CD4-positive, alpha-beta T cell treated with Interleukin-1 beta for 1 hour (primary cell): ENCODE measurements around the gene CA5A.
"Not testable (repeated sequence)": the region's sequence is repeated elsewhere in the genome, so short reads cannot be mapped to it uniquely, and the experiment has no call there.

Experiments
- DNase-seq, 2 donors: peaks; one replicate each; pipeline ENCODE4 v3.0.0-alpha.2; 2020 to 2022

The CA5A gene

GRCh38 chr16:87936375-87937230 is at the start of gene CA5A:
Gene CA5A, minus strand, starts transcription at chr16:87936529. Its CDS starts 79 bp downstream, at chr16:87936450.
- DNase-seq, result no peak

- not testable (repeated sequence) for DNase-seq
These were observed 49.2 kb upstream of the CA5A start for GRCh38 chr16:87985493-87985892.

GRCh38 chr16:87984632-87985267 is 48.4 kb upstream of the CA5A start:
- no peak for DNase-seq

GRCh38 chr16:87984180-87984579 is 47.9 kb upstream of the CA5A start:
- not testable (repeated sequence) for DNase-seq

GRCh38 chr16:87983737-87984097 is 47.4 kb upstream of the CA5A start:
- DNase-seq, result not testable (repeated sequence)

- not testable (repeated sequence) for DNase-seq
These were observed 46.9 kb upstream of the CA5A start for GRCh38 chr16:87983072-87983736.

GRCh38 chr16:87982581-87983041 is 46.3 kb upstream of the CA5A start:
- no peak for DNase-seq

- DNase-seq, result peak in 1 of 2 donors; percentile 18
These were observed 45.0 kb upstream of the CA5A start for GRCh38 chr16:87981376-87981775.

GRCh38 chr16:87979911-87980630 is 43.7 kb upstream of the CA5A start:
- DNase-seq, result not testable (repeated sequence)

- no peak for DNase-seq
These were observed 43.0 kb upstream of the CA5A start for GRCh38 chr16:87979352-87979751.

- DNase-seq, result no peak
These were observed 41.8 kb upstream of the CA5A start for GRCh38 chr16:87978127-87978526.

- no peak for DNase-seq
These were observed 40.3 kb upstream of the CA5A start for GRCh38 chr16:87976665-87977064.

GRCh38 chr16:87974178-87974577 is 37.8 kb upstream of the CA5A start:
- DNase-seq, result no peak

GRCh38 chr16:87973717-87974116 is 37.4 kb upstream of the CA5A start:
- no peak for DNase-seq

- DNase-seq, result no peak
These were observed 35.6 kb upstream of the CA5A start for GRCh38 chr16:87971933-87972332.

- no peak for DNase-seq
These were observed 33.9 kb upstream of the CA5A start for GRCh38 chr16:87970186-87970585.

- DNase-seq, result no peak
These were observed 32.2 kb upstream of the CA5A start for GRCh38 chr16:87968541-87968940.

- DNase-seq, result no peak
These were observed 30.4 kb upstream of the CA5A start for GRCh38 chr16:87966685-87967185.

GRCh38 chr16:87966064-87966645 is 29.8 kb upstream of the CA5A start:
- DNase-seq, result no peak

- no peak for DNase-seq
These were observed 29.1 kb upstream of the CA5A start for GRCh38 chr16:87965417-87965816.

- no peak for DNase-seq
These were observed 27.8 kb upstream of the CA5A start for GRCh38 chr16:87964049-87964659.

GRCh38 chr16:87963400-87963799 is 27.1 kb upstream of the CA5A start:
- peak; percentile 38 to 65 for DNase-seq
